ENCODE measurements around the gene PTPN20. TPM values are rescaled to one million over a fixed set of nuclear protein-coding genes. Genes with fewer than 3 reads are reported as not detected.

PTPN20 gene
- total RNA-seq, 6 experiments from 2014 or later: 0.44 to 1.3 (median 0.81) TPM; not detected in 2

DNA sequence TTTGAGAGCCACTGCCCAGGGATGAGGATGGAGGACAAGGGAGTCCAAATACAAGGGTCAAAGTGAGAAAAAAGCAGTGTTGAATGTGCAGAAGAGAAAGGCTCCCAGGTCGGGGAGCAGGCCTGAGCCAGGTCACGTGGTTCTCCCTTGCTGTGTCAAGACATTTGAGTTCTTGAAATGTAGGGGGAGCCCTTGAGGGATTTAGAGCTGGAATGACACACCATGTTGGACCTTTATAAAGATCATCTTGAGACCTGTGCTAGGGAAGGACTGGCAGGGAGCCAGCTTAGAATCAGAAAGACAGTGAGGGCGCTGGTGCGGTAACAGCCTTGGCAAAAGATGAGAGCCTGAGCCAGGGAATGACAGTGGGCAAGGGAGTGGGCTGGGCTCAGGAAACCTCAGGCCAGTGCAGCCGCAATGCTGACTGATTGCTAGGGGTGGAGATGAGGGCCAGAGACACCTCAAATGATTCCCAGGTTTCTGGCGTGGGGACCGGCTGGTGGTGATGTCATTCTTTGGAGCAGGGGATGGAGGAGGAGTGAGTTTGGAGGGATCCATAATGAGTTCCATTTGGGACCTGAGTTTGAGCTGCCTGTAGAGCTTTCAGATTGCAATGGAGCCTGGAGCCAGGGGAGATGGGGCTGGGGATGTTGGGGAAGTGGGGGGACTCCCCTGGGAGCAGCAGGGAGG is 120.1 kb downstream of the PTPN20 start:
- WGBS (ENCODE audit: insufficient coverage, low coverage, low lambda C conversion rate, missing lambda C conversion rate): 85% methylated on average over 3 of the region's 7 CpGs
- intact Hi-C loops (cut with DNase I): no loop called here
- DNase-seq: peak; percentile 7 to 37 (median 32)

DNA sequence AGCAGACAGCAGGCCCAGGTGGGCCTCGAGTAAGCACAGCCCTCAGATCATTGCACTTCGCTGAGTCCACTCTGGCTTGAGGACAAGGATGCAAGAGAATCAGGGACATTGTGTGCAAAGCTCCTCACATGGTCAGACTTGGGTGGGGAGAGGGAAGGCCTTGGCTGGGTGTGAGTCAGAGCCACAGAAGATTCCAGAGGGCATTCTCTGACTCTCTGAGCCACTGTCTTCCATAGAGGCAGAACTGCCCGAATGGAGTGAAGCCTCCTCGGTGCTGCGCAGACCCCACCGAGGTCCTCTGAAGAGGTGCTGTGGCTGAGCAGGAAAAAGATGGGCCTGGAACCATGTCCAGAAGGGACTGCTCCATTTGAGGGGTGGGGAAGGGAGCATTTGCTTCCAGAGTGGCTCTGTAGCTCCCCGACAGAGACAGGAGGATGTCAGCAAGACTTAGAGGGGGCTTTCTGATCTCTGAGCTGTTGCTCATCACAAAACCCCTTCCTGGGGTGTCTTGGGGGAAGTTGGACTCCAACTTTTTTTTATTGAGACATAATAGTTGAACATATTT is 120.8 kb downstream of the PTPN20 start:
- no peak overlapping the region for H3K4me3 ChIP-seq
- 50% methylated on average over 1 of the region's 7 CpGs for WGBS (ENCODE audit: insufficient coverage, low coverage, low lambda C conversion rate, missing lambda C conversion rate)
- no peaks in the 10 kb centered on the region for H3K9me3 ChIP-seq
- H3K27me3 ChIP-seq: no peaks in the 10 kb centered on the region
- H3K4me1 ChIP-seq: no peaks in the 10 kb centered on the region
- ATAC-seq: no peak
- DNase-seq: peak in 2 of 3 donors; percentile 8 to 10
- no peak for TF ChIP-seq POLR2A (IDR thresholded peaks at IDR 0.05)
- TF ChIP-seq, protein P1, sequence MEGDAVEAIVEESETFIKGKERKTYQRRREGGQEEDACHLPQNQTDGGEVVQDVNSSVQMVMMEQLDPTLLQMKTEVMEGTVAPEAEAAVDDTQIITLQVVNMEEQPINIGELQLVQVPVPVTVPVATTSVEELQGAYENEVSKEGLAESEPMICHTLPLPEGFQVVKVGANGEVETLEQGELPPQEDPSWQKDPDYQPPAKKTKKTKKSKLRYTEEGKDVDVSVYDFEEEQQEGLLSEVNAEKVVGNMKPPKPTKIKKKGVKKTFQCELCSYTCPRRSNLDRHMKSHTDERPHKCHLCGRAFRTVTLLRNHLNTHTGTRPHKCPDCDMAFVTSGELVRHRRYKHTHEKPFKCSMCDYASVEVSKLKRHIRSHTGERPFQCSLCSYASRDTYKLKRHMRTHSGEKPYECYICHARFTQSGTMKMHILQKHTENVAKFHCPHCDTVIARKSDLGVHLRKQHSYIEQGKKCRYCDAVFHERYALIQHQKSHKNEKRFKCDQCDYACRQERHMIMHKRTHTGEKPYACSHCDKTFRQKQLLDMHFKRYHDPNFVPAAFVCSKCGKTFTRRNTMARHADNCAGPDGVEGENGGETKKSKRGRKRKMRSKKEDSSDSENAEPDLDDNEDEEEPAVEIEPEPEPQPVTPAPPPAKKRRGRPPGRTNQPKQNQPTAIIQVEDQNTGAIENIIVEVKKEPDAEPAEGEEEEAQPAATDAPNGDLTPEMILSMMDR (IDR thresholded peaks at IDR 0.05): no peak
- intact Hi-C loops (cut with DNase I): no loop called here
- no peaks in the 10 kb centered on the region for H3K36me3 ChIP-seq
- H3K27ac ChIP-seq: no peak overlapping the region

More for the DNA sequence above, 120.1 kb downstream of the PTPN20 start:
- no peak overlapping the region for H3K27ac ChIP-seq
- H3K9me3 ChIP-seq: no peaks in the 10 kb centered on the region
- no peak for ATAC-seq
- H3K27me3 ChIP-seq: no peaks in the 10 kb centered on the region
- H3K4me1 ChIP-seq: no peaks in the 10 kb centered on the region
- no peak overlapping the region for H3K4me3 ChIP-seq
- H3K36me3 ChIP-seq: no peaks in the 10 kb centered on the region
- no peak for TF ChIP-seq POLR2A (IDR thresholded peaks at IDR 0.05)
- TF ChIP-seq, protein P1 (IDR thresholded peaks at IDR 0.05): no peak

DNA sequence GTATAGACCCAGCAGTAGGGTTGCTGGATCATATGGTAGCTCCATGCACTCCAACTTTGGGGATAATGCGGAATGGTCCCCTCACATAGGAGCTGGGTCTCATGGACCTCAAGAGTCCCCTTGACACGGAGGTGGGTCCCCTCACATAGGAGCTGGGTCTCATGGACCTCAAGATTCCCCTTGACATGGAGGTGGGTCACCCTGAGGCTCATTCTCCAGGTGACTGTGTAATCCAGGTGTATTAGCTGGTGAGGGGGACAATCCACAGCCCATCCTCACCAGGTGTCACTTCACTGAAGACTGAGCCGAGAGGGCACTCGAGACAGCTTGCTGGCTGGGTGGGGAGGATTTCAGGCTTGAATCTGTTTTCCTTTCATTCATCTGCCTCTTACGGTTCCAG is 121.9 kb downstream of the PTPN20 start:
- Histone ChIP-seq H3K27ac (no peak overlapping the region), H3K27me3 (no peaks in the 10 kb centered on the region), H3K36me3 (no peaks in the 10 kb centered on the region), H3K9me3 (no peaks in the 10 kb centered on the region), H3K4me3 (no peak overlapping the region), H3K4me1 (no peaks in the 10 kb centered on the region)
- TF ChIP-seq POLR2A (IDR thresholded peaks at IDR 0.05): no peak
- DNase-seq: peak in 2 of 3 donors; percentile 3 to 13
- WGBS (ENCODE audit: insufficient coverage, low coverage, low lambda C conversion rate, missing lambda C conversion rate): 76% methylated on average over 4 of the region's 5 CpGs
- ATAC-seq: no peak
- intact Hi-C loops (cut with DNase I): no loop called here

DNA sequence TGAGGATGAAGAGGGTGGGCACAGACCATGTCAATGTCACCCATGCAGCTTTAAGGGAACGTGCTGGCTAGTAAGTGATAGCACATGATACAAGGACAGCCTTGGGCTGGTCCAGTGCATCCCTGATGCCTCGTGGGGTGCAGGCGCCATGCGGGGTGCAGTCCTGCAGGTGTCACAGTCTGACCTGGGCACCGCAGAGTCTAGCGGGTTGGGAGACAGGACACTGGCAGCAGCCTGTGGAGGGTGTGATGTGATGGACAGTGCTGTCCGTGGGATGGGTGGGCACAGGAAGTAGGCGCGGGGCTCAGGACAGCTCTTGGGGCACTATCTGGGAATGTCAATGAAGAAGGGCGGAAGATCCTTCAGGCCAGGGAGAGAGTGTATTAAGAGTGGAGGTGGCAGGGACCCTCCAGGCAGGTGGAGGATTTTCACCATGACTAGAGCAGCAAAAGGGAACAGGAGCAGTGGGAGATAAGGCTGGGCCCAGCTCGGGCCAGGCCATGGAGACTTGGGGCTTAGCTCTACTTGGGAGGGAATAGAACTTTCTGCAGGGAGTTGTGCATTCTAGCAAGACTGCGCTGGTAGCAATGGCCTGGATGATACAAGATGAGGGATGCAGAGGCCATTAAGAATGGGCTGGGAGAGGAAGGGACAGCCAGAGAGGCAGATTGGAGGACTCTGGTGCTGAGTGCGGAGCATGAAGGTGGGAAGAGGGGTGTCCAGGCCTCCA is 122.5 kb downstream of the PTPN20 start:
- Histone ChIP-seq H3K27me3 (no peaks in the 10 kb centered on the region), H3K36me3 (no peaks in the 10 kb centered on the region), H3K4me3 (no peak overlapping the region), H3K4me1 (no peaks in the 10 kb centered on the region), H3K27ac (no peak overlapping the region), H3K9me3 (no peaks in the 10 kb centered on the region)
- no peak for ATAC-seq
- intact Hi-C loops (cut with DNase I): no loop called here
- DNase-seq: peak; percentile 7 to 39 (median 30)
- WGBS (ENCODE audit: insufficient coverage, low coverage, low lambda C conversion rate, missing lambda C conversion rate): 80% methylated on average over 3 of the region's 13 CpGs
- TF ChIP-seq POLR2A (IDR thresholded peaks at IDR 0.05): no peak
- TF ChIP-seq, protein P1 (IDR thresholded peaks at IDR 0.05): no peak

All from right lobe of liver (tissue), 6 donors.